Stimulated activated CD4-positive, alpha-beta T cell treated with anti-CD3 and anti-CD28 coated beads, Interleukin-12 subunit alpha, Interleukin-12 subunit beta, amount 100 ng/mL, for 4 hours (primary cell): ENCODE data around the gene ATAD3A.
"Not testable (repeated sequence)": the region's sequence is repeated elsewhere in the genome, so short reads cannot be mapped to it uniquely, and the experiment has no call there.

Experiments
- DNase-seq: peaks from one replicate; pipeline ENCODE4 v3.0.0-alpha.2; 2020

Gene ATAD3A

DNA sequence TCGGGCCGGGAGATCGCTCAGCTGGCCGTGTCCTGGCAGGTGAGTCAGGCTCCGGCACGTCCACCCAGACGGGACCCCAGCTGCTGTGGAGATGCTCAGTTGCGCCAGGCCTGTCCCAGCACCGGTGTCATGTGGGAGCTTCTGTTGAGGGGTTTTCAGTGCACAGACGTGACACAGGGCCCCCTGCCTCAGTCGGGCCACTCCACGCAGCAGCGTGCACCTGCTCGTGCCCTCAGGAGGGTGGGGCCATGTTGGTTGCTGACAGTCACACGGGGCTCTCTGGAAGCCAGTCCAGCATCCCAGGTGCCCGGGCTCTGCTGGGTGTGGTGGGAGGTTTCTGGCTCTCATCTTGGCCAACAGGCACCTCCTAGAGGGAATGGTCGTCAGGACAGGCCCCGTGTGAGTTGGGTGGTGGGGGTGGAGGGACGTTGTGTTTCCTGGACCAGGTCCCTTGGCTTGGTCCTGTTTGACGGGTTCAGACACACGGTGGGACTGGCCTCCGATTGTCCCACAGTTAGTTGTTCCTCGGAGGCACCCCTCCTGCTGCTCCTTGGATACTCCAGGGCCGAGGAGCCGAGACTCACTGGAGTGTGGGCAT is 21.2 kb upstream of the ATAD3A start:
- no peak for DNase-seq

DNA sequence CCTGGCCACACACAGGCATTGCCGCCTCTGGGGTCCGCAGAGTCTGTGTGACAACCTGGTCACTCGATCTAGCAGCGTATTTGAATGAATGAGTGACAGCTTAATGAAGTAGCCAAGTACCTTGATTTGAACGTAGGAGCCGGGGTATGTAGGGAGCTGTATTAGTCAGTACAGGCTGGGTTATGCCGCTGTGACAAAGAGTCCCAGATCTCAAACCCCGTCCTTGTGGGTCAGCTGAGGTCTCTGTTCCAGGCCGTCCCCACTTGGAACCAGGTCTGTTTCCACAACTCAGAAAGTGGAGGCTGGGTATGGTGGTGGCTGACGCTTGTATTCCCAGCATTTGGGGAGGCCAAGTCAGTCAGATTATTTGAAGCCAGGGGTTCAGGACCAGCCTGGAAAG is 20.4 kb upstream of the ATAD3A start:
- DNase-seq: no peak

DNA sequence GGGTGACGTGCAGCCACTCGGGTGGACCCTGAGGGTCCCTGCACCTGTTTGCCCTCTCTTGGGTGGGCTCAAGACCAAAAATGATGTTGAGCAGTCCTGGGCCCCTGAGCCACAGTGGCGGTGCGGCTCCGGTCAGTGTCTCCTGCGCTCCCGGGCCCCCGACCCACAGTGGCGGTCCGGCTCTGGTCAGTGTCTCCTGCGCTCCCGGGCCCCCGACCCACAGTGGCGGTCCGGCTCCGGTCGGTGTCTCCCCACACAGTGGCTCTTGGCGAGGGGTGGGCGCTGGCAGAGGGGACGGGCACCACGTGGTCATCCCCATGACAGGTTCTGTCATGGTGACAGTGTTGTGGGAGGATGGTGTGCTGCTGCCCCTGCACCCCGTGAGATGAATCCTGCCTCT is 17.7 kb upstream of the ATAD3A start:
- DNase-seq: not testable (repeated sequence)

DNA sequence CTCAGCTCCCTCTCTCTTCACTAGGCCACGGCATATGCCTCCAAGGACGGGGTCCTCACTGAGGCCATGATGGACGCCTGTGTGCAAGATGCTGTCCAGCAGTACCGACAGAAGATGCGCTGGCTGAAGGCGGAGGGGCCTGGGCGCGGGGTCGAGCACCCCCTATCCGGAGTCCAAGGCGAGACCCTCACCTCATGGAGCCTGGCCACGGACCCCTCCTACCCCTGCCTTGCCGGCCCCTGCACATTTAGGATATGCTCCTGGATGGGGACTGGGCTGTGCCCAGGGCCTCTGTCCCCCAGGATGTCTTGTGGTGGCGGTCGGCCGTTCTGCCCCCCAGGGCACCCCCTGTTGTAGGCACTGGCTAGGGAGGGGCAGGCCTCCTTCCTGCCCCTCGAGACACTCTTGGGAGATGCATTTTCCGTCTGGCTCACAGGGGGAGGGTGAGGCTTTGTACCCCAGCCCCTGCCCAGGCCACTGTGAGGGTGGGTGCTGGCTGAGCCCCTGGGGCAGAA is 16.4 kb upstream of the ATAD3A start:
- not testable (repeated sequence) for DNase-seq

DNA sequence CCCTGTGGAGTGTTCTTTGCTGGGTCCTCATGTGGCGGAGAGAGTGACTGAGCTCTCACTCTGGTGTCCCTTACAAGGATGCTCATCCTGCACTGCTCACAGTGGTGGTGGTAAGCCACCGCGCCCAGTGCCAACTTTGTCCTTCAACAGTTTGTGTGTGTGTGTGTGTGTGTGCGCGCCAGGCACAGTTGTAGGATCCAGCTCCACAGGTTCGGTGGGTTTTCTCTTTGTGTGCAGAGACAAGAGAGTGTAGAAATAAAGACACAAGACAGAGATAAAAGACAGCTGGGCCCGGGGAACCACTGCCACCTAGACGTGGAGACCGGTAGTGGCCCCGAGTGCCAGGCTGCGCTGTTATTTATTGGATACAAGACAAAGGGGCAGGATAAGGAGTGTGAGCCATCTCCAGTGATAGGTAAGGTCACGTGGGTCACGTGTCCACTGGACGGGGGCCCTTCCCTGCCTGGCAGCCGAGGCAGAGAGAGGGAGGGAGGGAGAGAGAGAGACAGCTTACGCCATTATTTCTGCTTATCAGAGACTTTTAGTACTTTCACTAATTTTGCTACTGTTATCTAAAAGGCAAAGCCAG is 7.1 kb upstream of the ATAD3A start:
- peak; percentile 60 for DNase-seq

DNA sequence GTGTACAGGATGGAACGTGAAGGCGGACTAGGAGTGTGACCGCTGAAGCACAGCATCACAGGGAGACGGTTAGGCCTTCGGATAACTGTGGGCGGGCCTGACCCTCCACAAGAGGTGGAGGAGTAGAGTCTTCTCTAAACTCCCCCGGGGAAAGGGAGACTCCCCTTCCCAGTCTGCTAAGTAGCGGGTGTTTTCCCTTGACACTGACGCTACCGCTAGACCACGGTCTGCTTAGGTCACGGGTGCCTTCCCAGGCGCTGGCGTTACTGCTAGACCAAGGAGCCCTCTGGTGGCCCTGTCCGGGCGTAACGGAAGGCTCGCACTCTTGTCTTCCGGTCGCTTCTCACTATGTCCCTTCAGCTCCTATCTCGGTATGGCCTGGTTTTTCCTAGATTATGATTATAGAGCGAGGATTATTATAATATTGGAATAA is 6.6 kb upstream of the ATAD3A start:
- not testable (repeated sequence) for DNase-seq

DNA sequence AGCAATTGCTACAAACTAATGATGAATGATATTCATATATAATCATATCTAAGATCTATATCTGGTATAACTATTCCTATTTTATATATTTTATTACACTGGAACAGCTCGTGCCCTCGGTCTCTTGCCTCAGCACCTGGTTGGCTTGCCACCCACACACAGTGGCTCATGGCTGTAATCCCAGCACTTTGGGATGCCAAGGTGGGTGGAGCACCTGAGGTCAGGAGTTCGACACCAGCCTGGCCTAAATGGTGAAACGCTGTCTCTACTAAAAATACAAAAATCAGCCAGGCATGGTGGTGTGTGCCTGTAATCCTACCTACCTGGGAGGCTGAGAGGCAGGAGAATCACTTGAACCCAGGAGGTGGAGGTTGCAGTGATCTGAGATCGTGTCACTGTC is 6.2 kb upstream of the ATAD3A start:
- not testable (repeated sequence) for DNase-seq

DNA sequence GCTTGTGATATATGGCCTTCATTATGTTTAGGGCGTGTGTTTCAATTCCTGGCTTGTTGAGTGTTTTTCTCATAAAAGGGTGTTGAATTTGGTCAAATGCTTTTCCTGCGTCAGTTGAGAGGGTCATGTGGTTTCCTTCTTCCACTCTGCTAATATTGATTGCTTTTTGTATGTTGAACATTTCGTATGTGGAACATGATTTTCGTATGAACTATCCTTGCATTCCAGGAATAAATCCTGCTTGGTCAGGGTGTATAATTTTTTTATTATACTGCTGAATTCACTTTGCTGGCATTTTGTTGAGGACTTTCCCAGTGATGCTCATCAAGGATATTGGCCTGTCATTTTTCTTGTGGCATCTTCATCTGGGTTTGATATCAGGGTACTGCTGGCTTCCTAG is 4.7 kb upstream of the ATAD3A start:
- no peak for DNase-seq

DNA sequence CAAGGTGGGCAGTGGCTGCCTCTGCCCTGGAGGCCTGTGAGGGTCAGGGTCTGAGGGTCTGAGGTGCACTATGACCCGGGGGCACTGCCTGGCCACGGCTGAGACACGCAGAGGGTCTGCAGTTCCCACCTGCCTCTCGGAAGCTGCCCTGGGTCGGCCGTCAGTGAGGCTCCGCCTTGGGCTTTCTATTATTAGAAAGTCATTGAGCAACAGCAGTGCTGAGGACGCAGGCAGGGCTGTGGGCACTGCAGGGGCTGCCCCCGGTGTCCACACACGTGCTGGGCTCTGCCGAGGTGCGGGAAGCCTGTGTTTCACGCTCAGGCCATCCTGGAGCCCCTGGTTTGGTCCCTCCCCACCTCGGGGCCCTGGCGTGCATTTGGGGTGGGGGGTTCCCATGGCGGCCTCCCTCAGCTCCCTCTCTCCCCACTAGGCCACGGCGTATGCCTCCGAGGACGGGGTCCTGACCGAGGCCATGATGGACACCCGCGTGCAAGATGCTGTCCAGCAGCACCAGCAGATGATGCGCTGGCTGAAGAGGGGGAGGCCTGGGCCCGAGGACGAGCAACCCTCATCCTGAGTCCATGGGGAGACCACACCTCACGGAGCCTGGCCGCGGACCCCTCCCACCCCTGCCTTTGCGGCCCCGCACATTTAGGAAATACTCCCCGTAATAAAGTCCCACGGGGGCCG is 3.0 kb upstream of the ATAD3A start:
- not testable (repeated sequence) for DNase-seq

DNA sequence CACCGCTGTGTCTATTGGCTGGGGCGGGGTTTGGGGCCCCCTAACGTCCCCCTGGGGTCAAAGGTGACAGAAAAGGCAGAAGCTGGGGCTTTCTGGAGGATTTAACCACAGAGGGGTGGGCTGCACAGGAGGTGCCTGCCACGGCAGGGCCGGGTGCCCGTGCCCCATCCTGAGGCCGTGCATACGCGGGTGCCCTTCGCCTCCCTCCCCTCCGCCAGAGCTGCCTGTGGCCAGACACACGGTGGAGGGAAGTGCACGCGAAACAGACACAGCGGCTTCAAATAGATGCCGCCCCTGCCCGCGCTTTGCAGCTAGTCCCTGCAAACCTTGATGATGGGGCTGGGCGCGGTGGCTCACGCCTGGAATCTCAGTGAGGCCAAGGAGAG is 2.5 kb upstream of the ATAD3A start:
- DNase-seq: not testable (repeated sequence)

DNA sequence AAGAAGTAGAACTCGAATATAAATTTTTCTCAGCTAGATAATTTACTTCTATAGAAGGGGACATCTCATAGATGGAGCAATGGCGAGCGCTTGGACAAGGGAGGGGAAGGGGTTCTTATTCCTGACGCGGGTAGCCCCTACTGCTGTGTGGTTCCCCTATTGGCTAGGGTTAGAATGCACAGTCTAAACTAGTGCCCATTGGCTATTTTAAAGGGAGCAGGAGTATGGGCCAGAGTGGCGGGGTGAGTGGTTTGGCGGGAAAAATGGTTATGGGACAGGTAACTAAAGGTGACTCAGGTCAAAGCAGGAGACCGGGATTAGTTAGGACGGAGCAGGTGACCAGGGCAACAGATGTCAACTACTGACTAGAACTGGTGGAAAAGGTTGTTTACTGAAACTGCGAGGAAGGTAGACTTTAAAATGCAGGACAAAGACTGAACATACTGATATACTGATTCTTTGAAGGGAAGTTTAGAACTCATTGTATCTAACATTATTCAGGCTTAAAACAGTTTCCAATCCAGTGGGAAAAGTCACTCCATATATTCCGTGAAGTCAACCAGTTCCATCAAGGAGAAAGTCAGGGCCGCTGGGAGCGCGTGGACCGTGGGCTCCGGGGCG is 940 bp upstream of the ATAD3A start:
- DNase-seq: no peak

DNA sequence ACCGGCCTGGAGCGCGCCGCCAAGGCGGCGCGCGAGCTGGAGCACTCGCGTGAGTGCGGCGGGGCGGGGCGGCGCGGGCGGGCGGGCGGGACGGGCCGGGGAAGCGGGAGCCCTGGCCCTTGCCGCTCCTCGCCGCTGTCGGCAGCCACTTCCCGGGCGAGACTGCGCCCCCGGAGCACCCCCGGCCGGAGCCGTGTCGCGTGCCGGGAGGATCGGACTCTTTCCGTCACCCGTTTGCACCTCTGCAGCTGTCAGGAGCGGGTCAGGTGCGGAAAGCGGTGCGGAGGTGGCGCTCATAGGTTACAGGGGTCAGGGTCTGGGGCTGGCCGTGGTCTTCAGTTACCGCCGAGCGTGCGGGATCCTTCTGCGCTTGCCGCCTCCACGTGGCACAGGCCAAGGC is 463 bp downstream of the ATAD3A start:
- not testable (repeated sequence) for DNase-seq

DNA sequence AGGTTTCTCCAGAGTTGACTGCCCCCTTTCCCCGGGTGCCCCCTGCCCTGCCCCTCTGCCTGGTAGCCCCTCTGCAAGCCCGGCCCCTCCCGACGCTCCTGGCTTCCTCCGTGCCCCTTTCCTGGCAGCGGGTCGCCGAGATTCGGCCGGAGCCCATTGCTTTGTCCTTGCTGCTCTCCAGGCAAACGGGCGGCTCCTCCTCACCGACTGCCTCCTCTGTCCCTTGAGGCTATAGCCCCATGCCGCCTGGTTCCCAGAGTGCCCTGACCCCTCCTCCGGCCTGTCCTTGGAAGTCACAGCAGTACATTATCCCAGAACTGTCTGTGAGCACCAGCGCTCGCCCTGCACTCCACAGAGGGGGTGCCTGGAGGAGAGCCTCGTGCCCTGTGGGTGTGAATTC is 1.7 kb downstream of the ATAD3A start:
- not testable (repeated sequence) for DNase-seq

DNA sequence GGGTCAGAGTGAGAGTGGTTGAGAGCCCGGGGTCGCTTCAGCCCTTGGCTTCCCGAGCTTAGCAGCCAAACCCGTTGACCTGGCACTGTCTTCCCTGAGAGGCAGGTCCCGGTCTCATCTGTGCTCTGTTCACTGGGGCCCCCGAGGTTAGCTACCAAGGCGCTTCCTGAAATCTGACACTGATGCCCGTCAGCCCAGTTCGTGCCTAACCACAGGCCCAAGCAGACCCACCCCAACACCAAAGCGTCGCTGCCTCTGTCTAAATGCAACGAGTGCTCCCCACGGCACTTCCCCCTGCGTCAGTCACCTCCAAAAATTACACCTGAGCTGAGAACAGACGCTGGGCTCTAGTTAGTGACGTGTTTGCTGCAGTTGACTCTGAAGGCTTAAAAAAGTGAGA is 2.4 kb downstream of the ATAD3A start:
- DNase-seq: not testable (repeated sequence)

DNA sequence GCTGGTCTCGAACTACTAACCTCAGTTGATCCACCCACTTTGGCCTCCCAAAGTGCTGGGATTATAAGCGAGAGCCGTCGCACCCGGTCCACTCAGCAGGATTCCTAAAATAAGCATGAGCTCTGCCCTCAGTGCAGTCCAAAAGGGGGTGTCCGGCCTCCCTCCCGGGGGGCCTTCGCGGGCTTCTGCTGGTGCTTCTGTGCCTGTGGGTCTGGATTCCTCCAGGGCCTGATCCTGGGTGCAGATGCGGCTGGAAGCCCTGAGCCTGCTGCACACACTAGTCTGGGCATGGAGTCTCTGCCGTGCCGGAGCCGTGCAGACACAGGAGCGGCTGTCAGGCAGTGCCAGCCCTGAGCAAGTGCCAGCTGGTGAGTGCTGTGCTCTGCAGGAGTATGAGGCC is 5.0 kb downstream of the ATAD3A start:
- not testable (repeated sequence) for DNase-seq

DNA sequence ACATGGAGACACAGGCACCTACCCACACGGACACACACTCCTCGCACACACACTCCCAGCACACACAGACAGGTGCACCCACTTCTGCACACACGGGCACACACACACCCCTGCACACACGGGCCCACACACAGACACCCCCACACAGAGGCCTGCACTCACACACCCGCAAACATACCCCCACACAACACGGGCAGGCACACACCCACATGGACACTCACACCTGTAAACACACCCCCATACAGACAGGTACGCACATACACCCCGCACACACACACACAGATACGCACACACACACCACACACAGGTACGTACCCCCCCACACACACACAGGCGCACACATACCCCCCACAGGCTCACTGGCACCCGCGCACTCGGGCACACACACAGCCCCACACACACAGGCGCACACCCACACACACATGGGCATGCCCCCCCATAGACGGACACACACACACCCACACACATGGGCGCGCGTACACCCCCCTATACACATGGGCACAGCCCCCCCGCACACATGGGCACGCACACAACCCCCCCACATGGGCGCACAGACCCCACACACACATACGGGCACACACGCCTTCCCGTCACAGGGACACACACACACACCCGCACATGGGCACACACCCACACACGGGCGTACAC is 6.1 kb downstream of the ATAD3A start:
- no peak for DNase-seq

DNA sequence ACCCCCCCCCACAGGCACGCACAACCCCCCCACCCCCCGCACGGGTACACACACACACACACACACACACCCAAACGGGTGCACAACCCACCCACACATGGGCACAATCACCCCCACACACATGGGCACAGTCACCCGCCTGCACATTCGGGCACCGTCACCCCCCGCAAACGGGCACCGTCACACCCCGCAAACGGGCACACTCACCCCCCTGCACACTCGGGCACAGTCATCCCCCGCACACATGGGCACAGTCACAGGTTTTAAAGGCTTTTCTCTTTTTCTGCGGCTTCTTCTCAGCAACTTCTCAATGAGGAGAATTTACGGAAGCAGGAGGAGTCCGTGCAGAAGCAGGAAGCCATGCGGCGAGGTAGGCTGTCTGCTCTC is 6.7 kb downstream of the ATAD3A start:
- not testable (repeated sequence) for DNase-seq

DNA sequence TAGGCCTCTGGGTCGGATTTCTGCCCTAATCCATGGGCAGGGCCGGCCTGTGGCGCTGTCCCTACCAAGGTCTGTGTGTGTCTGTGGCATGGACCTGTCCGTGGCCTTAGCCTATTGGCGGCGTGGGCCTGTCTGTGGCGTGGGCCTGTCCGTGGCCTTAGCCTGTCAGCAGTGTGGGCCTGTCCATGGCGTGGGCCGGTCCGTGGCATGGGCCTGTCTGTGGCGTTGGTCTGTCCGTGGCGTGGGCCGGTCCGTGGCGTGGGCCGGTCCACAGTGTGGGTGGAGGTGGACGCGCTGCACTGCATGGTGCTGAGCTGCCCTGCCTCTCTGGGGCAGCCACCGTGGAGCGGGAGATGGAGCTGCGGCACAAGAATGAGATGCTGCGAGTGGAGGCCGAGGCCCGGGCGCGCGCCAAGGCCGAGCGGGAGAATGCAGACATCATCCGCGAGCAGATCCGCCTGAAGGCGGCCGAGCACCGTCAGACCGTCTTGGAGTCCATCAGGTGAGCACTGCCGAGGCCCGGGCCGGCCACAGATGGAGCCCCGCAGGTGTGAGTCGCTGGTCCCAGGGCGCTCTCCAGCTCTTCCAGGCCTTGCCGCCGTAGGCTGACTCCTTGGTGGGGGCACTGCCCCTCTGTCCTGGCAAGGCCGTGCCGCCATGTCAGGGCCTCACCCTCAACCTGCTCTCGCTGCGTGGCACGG is 8.0 kb downstream of the ATAD3A start:
- DNase-seq: not testable (repeated sequence)

DNA sequence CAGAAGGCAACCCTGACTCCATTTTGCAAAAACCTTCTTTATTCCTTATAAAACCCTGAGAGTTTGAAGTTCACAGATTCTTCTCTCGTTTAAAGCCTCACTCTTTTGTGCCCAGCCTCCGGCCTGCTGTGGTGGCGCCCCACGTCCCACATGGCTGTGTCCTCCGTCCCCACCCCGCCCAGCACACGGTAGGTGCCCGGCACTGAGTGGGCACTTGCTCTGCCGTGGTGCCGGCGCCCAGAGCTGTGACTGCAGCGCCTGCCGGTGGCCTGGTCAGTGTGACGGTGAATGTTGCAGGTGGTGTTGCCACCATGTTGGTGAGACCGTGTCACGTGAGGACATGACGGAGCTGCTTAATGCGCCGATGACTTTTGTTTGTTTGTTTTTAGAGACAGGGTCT is 9.4 kb downstream of the ATAD3A start:
- no peak for DNase-seq

DNA sequence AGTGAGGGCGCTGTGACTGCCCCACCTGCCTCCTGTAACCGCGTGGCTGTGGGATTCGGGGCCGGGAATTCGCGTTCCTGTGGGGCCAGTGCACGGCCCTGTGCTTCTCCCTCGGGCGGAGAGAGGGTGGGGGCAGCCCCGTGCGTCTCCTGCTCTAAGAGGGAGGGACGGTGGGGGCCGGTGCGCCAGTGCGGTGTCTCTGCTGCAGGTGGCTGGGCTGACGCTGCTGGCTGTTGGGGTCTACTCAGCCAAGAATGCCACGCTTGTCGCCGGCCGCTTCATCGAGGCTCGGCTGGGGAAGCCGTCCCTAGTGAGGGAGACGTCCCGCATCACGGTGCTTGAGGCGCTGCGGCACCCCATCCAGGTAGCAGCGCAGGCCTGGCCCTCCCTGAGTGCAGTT is 10.6 kb downstream of the ATAD3A start:
- not testable (repeated sequence) for DNase-seq

DNA sequence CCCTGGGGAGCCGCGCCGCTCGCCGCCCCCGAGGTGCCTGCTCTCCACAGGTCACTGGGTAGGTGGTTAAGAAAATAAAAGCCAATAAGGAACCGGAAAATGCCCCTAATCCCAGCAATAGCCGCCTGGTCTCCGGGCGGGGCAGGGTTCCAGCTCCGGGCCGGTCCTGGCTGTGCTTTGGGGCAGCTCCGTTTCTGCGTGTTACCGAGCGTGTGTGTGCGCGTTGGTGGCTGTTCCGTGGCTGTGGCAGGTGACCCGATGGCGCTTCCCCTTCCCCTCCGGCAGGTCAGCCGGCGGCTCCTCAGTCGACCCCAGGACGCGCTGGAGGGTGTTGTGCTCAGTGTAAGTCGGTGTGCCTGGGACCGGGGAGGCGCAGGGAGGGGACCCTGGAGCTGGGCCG is 11.3 kb downstream of the ATAD3A start:
- DNase-seq: not testable (repeated sequence)

DNA sequence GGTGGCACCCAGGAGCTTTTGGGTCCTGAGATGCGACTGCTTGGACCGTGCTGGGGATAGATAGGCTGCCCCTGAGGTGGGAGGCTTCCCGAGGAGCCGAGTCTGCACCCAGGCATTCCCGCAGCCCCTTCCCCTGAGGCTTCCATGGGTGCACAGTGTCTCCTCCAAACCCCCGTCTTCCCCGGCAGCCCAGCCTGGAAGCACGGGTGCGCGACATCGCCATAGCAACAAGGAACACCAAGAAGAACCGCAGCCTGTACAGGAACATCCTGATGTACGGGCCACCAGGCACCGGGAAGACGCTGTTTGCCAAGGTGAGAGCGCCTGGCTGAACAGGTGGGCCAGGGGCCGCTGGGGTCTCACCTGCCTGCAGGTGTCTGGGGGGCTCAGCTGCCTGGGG is 11.7 kb downstream of the ATAD3A start:
- not testable (repeated sequence) for DNase-seq
